Astrocyte of the cerebellum (primary cell): ENCODE data around the gene PHLDB1.
A peak's percentile ranks its signal among the peaks of the same experiment; 100 is the strongest.
"Not testable (repeated sequence)": the region's sequence is repeated elsewhere in the genome, so short reads cannot be mapped to it uniquely, and the experiment has no call there.

ENCODE experiments used
- DNase-seq: peaks from one replicate; pipeline ENCODE4 v3.0.0-alpha.2; 2011; ENCODE audit warnings: low read depth
- H3K4me3 ChIP-seq: 2 replicates; pipeline ENCODE4 v1.5.1; 2011; ENCODE audit warnings: mild to moderate bottlenecking, low read depth, low read length, moderate library complexity
- CTCF ChIP-seq: IDR thresholded peaks from 2 replicates; pipeline ENCODE4 v1.5.1; 2012; ENCODE audit warnings: low read length, low read depth, moderate library complexity, mild to moderate bottlenecking; ENCODE audit errors: missing control alignments
- in situ Hi-C: cut with HindIII; loops from 2 replicates; pipeline ENCODE4 v1.10.0; 2017; ENCODE audit warnings: low sequenced_read_pairs

The PHLDB1 gene

GRCh38 chr11:118671254-118671653 lies 63.8 kb downstream of the PHLDB1 start:
- DNase-seq: no peak
- no peak for TF ChIP-seq CTCF
- in situ Hi-C loops: no loop called here
- H3K4me3 ChIP-seq: no peak overlapping the region

GRCh38 chr11:118672846-118673245 lies 65.4 kb downstream of the PHLDB1 start:
- no peak for DNase-seq
- in situ Hi-C loops: no loop called here
- peak; percentile 27 for TF ChIP-seq CTCF
- H3K4me3 ChIP-seq: no peak overlapping the region

GRCh38 chr11:118673361-118674081 lies 66.1 kb downstream of the PHLDB1 start:
- TF ChIP-seq CTCF: no peak
- in situ Hi-C loops: no loop called here
- DNase-seq: no peak
- no peak overlapping the region for H3K4me3 ChIP-seq

GRCh38 chr11:118674082-118674435 lies 66.6 kb downstream of the PHLDB1 start:
- TF ChIP-seq CTCF: no peak
- DNase-seq: no peak
- in situ Hi-C loops: no loop called here
- H3K4me3 ChIP-seq: no peak overlapping the region

GRCh38 chr11:118677977-118678376 lies 70.6 kb downstream of the PHLDB1 start:
- DNase-seq: no peak
- in situ Hi-C loops: no loop called here
- TF ChIP-seq CTCF: no peak
- H3K4me3 ChIP-seq: no peak overlapping the region

GRCh38 chr11:118678908-118679307 lies 71.5 kb downstream of the PHLDB1 start:
- H3K4me3 ChIP-seq, in situ Hi-C loops, DNase-seq: not testable (repeated sequence)
- TF ChIP-seq CTCF: peak; percentile 23
